ENCODE data around the gene PMS2. TPM values are rescaled to one million over a fixed set of nuclear protein-coding genes. Genes with fewer than 3 reads are reported as not detected.
A peak's percentile ranks its signal among the peaks of the same experiment; 100 is the strongest.

Gene PMS2
- total and polyA plus RNA-seq, 9 of the 15 experiments (the other 6 are each of a cell fraction or from before 2014, with no cell fraction given): 4.9 to 27.6 (median 16.5) TPM

DNA sequence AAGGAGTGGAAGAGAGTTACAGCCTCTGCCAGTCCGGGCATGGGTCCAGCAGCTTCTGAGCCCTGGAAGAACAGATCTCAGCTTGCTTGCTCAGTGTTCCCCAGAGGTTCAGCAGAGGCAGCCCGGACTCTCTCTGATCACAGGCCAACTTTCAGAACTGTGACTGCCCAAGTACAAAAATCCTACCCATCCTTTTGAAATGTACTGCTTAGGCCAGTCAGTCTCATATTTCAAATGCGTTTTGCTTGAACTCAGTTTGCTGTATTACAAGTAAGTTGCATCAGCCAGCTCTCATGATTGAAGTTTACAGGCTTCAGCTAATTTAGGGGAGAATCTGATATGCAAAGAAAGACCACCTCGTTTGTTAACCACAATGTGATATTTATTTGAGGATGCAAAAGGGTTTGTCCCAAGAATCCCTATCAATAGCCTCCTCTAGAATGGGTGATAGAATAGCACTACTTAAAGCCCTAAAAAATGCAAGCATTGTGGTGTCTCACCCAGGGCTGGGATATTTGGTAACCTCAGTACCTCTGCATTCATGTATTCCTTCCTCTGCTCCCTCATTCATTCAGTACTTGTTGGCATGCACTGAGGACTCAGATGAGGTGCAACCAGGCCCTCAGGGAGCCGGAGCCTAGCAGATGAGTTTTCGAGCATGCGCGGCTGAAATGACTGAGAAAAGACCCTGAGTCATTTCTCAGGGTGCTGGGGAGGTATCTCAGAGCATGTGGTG lies 7.2 kb upstream of the PMS2 start (continued):
- TF ChIP-seq MBD1 (CRISPR knock-in tag; IDR thresholded peaks at IDR 0.05): no peak
- peak; percentile 19; the same call in 1 of the 2 replicates for TF ChIP-seq NFXL1 (CRISPR knock-in tag; IDR thresholded peaks at IDR 0.05)
- TF ChIP-seq RBFOX2 (IDR thresholded peaks at IDR 0.05; ENCODE audit: low read depth, low read length): peak; percentile 42; the same call in 1 of the 2 replicates
- TF ChIP-seq NR2C1 (IDR thresholded peaks at IDR 0.05): no peak
- TF ChIP-seq NR2C1 (tag; IDR thresholded peaks at IDR 0.05): peak; percentile 62; the same call in 1 of the 2 replicates
- no peak for TF ChIP-seq ZNF280A (IDR thresholded peaks at IDR 0.05; ENCODE audit: low read depth, partially characterized antibody)
- TF ChIP-seq ZNF696 (CRISPR knock-in tag; conservative IDR thresholded peaks at IDR 0.05): no peak
- TF ChIP-seq SRSF9 (IDR thresholded peaks at IDR 0.05; ENCODE audit: borderline replicate concordance, low read depth, low read length): no peak
- TF ChIP-seq CGGBP1 (CRISPR knock-in tag; IDR thresholded peaks at IDR 0.05): no peak
- no peak for TF ChIP-seq FIP1L1 (IDR thresholded peaks at IDR 0.05; ENCODE audit: low read depth, low read length, poor library complexity, severe bottlenecking)
- TF ChIP-seq, protein P1, sequence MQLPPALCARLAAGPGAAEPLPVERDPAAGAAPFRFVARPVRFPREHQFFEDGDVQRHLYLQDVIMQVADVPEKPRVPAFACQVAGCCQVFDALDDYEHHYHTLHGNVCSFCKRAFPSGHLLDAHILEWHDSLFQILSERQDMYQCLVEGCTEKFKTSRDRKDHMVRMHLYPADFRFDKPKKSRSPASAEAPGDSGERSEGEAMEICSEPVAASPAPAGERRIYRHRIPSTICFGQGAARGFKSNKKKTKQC (CRISPR knock-in tag; IDR thresholded peaks at IDR 0.05): no peak
- no peak for TF ChIP-seq GTF2E2 (tag; IDR thresholded peaks at IDR 0.05)
- TF ChIP-seq, protein P2, sequence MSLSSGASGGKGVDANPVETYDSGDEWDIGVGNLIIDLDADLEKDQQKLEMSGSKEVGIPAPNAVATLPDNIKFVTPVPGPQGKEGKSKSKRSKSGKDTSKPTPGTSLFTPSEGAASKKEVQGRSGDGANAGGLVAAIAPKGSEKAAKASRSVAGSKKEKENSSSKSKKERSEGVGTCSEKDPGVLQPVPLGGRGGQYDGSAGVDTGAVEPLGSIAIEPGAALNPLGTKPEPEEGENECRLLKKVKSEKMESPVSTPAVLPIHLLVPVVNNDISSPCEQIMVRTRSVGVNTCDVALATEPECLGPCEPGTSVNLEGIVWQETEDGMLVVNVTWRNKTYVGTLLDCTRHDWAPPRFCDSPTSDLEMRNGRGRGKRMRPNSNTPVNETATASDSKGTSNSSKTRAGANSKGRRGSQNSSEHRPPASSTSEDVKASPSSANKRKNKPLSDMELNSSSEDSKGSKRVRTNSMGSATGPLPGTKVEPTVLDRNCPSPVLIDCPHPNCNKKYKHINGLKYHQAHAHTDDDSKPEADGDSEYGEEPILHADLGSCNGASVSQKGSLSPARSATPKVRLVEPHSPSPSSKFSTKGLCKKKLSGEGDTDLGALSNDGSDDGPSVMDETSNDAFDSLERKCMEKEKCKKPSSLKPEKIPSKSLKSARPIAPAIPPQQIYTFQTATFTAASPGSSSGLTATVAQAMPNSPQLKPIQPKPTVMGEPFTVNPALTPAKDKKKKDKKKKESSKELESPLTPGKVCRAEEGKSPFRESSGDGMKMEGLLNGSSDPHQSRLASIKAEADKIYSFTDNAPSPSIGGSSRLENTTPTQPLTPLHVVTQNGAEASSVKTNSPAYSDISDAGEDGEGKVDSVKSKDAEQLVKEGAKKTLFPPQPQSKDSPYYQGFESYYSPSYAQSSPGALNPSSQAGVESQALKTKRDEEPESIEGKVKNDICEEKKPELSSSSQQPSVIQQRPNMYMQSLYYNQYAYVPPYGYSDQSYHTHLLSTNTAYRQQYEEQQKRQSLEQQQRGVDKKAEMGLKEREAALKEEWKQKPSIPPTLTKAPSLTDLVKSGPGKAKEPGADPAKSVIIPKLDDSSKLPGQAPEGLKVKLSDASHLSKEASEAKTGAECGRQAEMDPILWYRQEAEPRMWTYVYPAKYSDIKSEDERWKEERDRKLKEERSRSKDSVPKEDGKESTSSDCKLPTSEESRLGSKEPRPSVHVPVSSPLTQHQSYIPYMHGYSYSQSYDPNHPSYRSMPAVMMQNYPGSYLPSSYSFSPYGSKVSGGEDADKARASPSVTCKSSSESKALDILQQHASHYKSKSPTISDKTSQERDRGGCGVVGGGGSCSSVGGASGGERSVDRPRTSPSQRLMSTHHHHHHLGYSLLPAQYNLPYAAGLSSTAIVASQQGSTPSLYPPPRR (CRISPR knock-in tag; IDR thresholded peaks at IDR 0.05; ENCODE audit: borderline replicate concordance): no peak
- no peak for TF ChIP-seq ELF2 (CRISPR knock-in tag; IDR thresholded peaks at IDR 0.05)
- TF ChIP-seq, protein P3, sequence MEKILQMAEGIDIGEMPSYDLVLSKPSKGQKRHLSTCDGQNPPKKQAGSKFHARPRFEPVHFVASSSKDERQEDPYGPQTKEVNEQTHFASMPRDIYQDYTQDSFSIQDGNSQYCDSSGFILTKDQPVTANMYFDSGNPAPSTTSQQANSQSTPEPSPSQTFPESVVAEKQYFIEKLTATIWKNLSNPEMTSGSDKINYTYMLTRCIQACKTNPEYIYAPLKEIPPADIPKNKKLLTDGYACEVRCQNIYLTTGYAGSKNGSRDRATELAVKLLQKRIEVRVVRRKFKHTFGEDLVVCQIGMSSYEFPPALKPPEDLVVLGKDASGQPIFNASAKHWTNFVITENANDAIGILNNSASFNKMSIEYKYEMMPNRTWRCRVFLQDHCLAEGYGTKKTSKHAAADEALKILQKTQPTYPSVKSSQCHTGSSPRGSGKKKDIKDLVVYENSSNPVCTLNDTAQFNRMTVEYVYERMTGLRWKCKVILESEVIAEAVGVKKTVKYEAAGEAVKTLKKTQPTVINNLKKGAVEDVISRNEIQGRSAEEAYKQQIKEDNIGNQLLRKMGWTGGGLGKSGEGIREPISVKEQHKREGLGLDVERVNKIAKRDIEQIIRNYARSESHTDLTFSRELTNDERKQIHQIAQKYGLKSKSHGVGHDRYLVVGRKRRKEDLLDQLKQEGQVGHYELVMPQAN (IDR thresholded peaks at IDR 0.05; ENCODE audit: borderline replicate concordance): no peak
- peak; percentile 85 for TF ChIP-seq ZNF24 (IDR thresholded peaks at IDR 0.05)
